Adrenal gland (tissue), 5 donors: ENCODE measurements around the gene AP1G2.

Experiments
- CTCF ChIP-seq, 6 experiments: fragments of 450-650 bp in 4 of 6; fragments of 200-600 bp in 2 of 6; sonication (generic) in 1 of 6; IDR thresholded peaks; 1 replicate in 5 of 6; 2 replicates in 1 of 6; pipeline versions ENCODE4 v1.5.1 to v1.8.0; 2016 to 2021; ENCODE audit warnings: antibody characterized with exemption in 6 of 6, mild to moderate bottlenecking in 2 of 6, moderate library complexity in 1 of 6
- POLR2A ChIP-seq, 2 donors: fragments of 450-650 bp; IDR thresholded peaks; one replicate each; pipeline ENCODE4 v1.6.1; 2017; ENCODE audit warnings: antibody characterized with exemption in 2 of 2, mild to moderate bottlenecking in 2 of 2, moderate library complexity in 1 of 2
- donor health status: DM: no; HTN: no; CAD: no.

- TF ChIP-seq CTCF (IDR thresholded peaks at IDR 0.05) (no peak), POLR2A (IDR thresholded peaks at IDR 0.05) (no peak)
These were observed 31.6 kb downstream of the AP1G2 start for GRCh38 chr14:23535943-23536342.
